OCI-LY1 (cell line): ENCODE results near the gene OR51E1.

Experiments used
- CTCF ChIP-seq: fragments of 200-600 bp; sonication (generic), shearing (Covaris generic); IDR thresholded peaks from 2 replicates; pipeline ENCODE4 v1.5.1; 2017; ENCODE audit warnings: mild to moderate bottlenecking, antibody characterized with exemption, low read length, moderate library complexity, mixed read lengths
- EZH2 ChIP-seq: fragments of 200-600 bp; sonication (generic), shearing (Covaris generic); IDR thresholded peaks from 2 replicates; pipeline ENCODE4 v1.8.0; 2017; ENCODE audit warnings: borderline replicate concordance, mixed run types, mild to moderate bottlenecking, antibody characterized with exemption, low read length, moderate library complexity, mixed read lengths

GRCh38 chr11:4664183-4664582 is 20.4 kb downstream of the OR51E1 start:
- TF ChIP-seq EZH2 (no peak), CTCF (no peak)
